K562 (cell line): ENCODE measurements around the gene PCBP2. TPM values are rescaled to one million over a fixed set of nuclear protein-coding genes. Genes with fewer than 3 reads are reported as not detected.

Experiments
- ARID2 ChIP-seq: fragments of 450-650 bp; IDR thresholded peaks from 2 replicates; pipeline ENCODE4 v1.6.1; 2017; ENCODE audit warnings: antibody characterized with exemption, mild to moderate bottlenecking
- DIDO1 ChIP-seq: fragments of 450-650 bp; IDR thresholded peaks from 2 replicates; pipeline ENCODE4 v1.6.1; 2016; ENCODE audit warnings: low read depth, missing biosample characterization, missing genetic modification characterization
- EHMT2 ChIP-seq: fragments of 450-650 bp; IDR thresholded peaks from 2 replicates; pipeline ENCODE4 v1.6.1; 2018; ENCODE audit warnings: antibody characterized with exemption
- EP400 ChIP-seq: fragments of 450-650 bp; IDR thresholded peaks from 2 replicates; pipeline ENCODE4 v1.6.1; 2017; ENCODE audit warnings: antibody characterized with exemption, mild to moderate bottlenecking, moderate library complexity
- FOSL1 ChIP-seq: fragments of 200-800 bp; sonication (Bioruptor generic); conservative IDR thresholded peaks from 2 replicates; pipeline ENCODE4 v1.6.1; 2016; ENCODE audit warnings: missing genetic modification characterization, missing compliant biosample characterization
- HCFC1 ChIP-seq: IDR thresholded peaks from 2 replicates; pipeline ENCODE4 v1.6.1; 2012; ENCODE audit warnings: low read depth, low read length, improper control_type of control experiment
- HMG20B ChIP-seq: fragments of 250-450 bp; sonication (Bioruptor Pico); IDR thresholded peaks from 2 replicates; pipeline ENCODE4 v1.5.0; 2021; ENCODE audit warnings: mild to moderate bottlenecking
- NFE2 ChIP-seq: IDR thresholded peaks from 2 replicates; pipeline ENCODE4 v1.6.1; 2014; ENCODE audit warnings: antibody characterized with exemption, low read depth
- YBX1 ChIP-seq: fragments of 450-650 bp; IDR thresholded peaks from 2 replicates; pipeline ENCODE4 v1.7.1; 2016; ENCODE audit warnings: mild to moderate bottlenecking
- ZMIZ1 ChIP-seq, 2 experiments: fragments of 150-350 bp in 1 of 2; IDR thresholded peaks; 2 replicates each; pipeline ENCODE4 v1.6.1; 2012 to 2016; ENCODE audit warnings: low read depth in 2 of 2, low read length in 2 of 2, mild to moderate bottlenecking in 1 of 2, moderate library complexity in 1 of 2
- ZNF239 ChIP-seq: fragments of 250-450 bp; sonication (Bioruptor Pico); IDR thresholded peaks from 2 replicates; pipeline ENCODE4 v1.4.0; 2020; ENCODE audit warnings: mild to moderate bottlenecking
- ZNF431 ChIP-seq: sonication (generic); formaldehyde crosslinking; IDR thresholded peaks from 2 replicates; pipeline ENCODE4 v1.8.0; 2022; ENCODE audit warnings: mild to moderate bottlenecking, missing genetic modification reagents
- ZNF449 ChIP-seq: fragments of 250-450 bp; sonication (Bioruptor Pico); IDR thresholded peaks from 2 replicates; pipeline ENCODE4 v1.8.0; 2022; ENCODE audit warnings: moderate library complexity, mild to moderate bottlenecking, inconsistent platforms
- ZNF644 ChIP-seq: fragments of 200-800 bp; sonication (Bioruptor generic); IDR thresholded peaks from 2 replicates; pipeline ENCODE4 v1.6.1; 2016; ENCODE audit warnings: low read depth, missing genetic modification characterization, missing compliant biosample characterization
- polyA plus RNA-seq, 8 experiments: library from polyadenylated mRNA; depleted of rRNA in 4 of 8; stranded (reverse) in 5 of 8; unstranded in 3 of 8; fragments of >200 nt; fragmentation: Nextera tagmentation in 2 of 8; fragmentation: Illumina TruSeq in 1 of 8; extraction: Ambion mirVana in 2 of 8; extraction: Trizol in 1 of 8; gene quantifications; 2 replicates each; pipeline versions ENCODE4 v1.2.1 to v1.2.3, GENCODE V29; 2011 to 2014; ENCODE audit warnings: inconsistent platforms in 1 of 8, missing spikeins in 1 of 8
- total RNA-seq, 7 experiments: library from RNA; depleted of rRNA in 6 of 7; stranded (reverse); fragments of >200 nt in 6 of 7; fragmentation: Illumina TruSeq in 2 of 7; extraction: Trizol in 2 of 7; gene quantifications; 2 replicates each; pipeline versions ENCODE4 v1.2.1 to v1.2.3, GENCODE V29; 2011 to 2021; ENCODE audit warnings: low replicate concordance in 1 of 7
- TF ChIP-seq, protein P1 (sequence below): sonication (generic); formaldehyde crosslinking; IDR thresholded peaks from 2 replicates; pipeline ENCODE4 v1.8.0; 2022; ENCODE audit warnings: mild to moderate bottlenecking, missing genetic modification reagents
- TF ChIP-seq, protein P2 (sequence below), 2 experiments: IDR thresholded peaks; 2 replicates each; pipeline ENCODE4 v1.6.1; 2011; ENCODE audit warnings: borderline replicate concordance in 1 of 2, control low read depth in 1 of 2, low read depth in 1 of 2, low read length in 1 of 2, mild to moderate bottlenecking in 1 of 2, mixed read lengths in 1 of 2, moderate library complexity in 1 of 2; ENCODE audit not compliant: insufficient read depth in 1 of 2, insufficient read length in 1 of 2, poor library complexity in 1 of 2, severe bottlenecking in 1 of 2; ENCODE audit errors: extremely low read depth in 1 of 2
- TF ChIP-seq, protein P3 (sequence below): fragments of 250-450 bp; sonication (Bioruptor Pico); IDR thresholded peaks from 2 replicates; pipeline ENCODE4 v1.5.1; 2021; ENCODE audit warnings: mild to moderate bottlenecking

PCBP2 gene
- total and polyA plus RNA-seq, 9 of the 15 experiments (the other 6 are each of a cell fraction or from before 2014, with no cell fraction given): 137 to 831 (median 328) TPM

DNA sequence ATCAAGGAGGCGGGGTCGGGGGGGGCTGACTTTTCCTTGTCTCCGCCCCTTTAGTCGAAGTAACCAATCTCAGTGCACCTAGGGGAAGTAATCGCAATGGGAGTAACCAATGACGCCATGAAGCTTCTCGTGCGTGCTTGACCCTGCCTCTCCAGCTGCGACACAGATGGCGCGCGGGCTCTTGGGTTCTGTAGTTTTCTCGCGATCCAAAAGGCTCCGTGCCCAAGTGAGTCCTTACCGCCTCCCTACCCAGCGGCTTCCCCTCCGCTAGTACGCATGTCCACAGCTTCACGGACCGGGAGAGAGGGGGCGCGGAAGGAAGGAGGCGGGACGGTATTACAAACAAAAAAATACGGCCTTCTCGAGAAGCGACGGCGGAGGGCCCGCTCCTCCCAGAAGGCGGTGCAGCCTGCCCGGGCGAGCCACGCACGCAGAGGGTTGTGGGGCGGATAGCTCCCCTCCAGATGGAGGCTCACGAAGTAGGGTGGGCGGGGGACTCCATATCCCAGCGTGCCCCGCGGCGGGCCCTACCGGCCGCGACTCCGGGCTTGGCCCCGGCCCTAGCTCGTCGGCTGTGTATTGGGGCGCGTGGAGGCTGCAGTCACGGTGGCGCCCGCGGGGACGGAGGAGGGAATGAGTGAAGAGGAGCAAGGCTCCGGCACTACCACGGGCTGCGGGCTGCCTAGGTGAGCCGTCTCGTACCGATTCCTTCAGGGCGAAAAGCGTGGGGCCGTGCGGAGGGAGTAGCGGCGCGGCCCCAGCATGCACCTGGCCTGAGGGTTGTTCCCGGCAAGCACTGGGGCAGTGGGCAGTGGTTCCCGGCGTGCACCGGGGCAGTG, 49.1 kb downstream of the PCBP2 start, which contains the start of gene TARBP2 (continued):
- TF ChIP-seq FOSL1 (tag): peak; percentile 45; the same call in 1 of the 2 replicates
- no peak for TF ChIP-seq HMG20B (CRISPR knock-in tag)
- peak; percentile 88 for TF ChIP-seq ZNF644
- TF ChIP-seq ZNF239 (CRISPR knock-in tag): peak; percentile 49
- TF ChIP-seq, protein P1, sequence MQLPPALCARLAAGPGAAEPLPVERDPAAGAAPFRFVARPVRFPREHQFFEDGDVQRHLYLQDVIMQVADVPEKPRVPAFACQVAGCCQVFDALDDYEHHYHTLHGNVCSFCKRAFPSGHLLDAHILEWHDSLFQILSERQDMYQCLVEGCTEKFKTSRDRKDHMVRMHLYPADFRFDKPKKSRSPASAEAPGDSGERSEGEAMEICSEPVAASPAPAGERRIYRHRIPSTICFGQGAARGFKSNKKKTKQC (CRISPR knock-in tag): peak; percentile 73
- peak; percentile 84; the same call in 1 of the 2 replicates for TF ChIP-seq ZNF449 (CRISPR knock-in tag)
- TF ChIP-seq, protein P2, sequence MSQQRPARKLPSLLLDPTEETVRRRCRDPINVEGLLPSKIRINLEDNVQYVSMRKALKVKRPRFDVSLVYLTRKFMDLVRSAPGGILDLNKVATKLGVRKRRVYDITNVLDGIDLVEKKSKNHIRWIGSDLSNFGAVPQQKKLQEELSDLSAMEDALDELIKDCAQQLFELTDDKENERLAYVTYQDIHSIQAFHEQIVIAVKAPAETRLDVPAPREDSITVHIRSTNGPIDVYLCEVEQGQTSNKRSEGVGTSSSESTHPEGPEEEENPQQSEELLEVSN (IDR thresholded peaks at IDR 0.05; ENCODE audit: borderline replicate concordance in 1 of 2, extremely low read depth in 1 of 2, insufficient read depth in 1 of 2, insufficient read length in 1 of 2, low read depth in 1 of 2, low read length in 1 of 2, poor library complexity in 1 of 2, severe bottlenecking in 1 of 2): peak; percentile 51 to 67
- no peak for TF ChIP-seq YBX1
- peak; percentile 50; the same call in 1 of the 2 replicates for TF ChIP-seq ZNF431 (CRISPR knock-in tag)
- 0 out of 4 replicates have a peak, but pooled peaks of 1 of the 2 experiments have one; percentile 11 for TF ChIP-seq ZMIZ1 (IDR thresholded peaks at IDR 0.05; ENCODE audit: low read depth in 2 of 2, low read length in 2 of 2)
- TF ChIP-seq EP400: peak; percentile 99
- peak; percentile 90 for TF ChIP-seq HCFC1
- no peak for TF ChIP-seq ARID2
- TF ChIP-seq, protein P3, sequence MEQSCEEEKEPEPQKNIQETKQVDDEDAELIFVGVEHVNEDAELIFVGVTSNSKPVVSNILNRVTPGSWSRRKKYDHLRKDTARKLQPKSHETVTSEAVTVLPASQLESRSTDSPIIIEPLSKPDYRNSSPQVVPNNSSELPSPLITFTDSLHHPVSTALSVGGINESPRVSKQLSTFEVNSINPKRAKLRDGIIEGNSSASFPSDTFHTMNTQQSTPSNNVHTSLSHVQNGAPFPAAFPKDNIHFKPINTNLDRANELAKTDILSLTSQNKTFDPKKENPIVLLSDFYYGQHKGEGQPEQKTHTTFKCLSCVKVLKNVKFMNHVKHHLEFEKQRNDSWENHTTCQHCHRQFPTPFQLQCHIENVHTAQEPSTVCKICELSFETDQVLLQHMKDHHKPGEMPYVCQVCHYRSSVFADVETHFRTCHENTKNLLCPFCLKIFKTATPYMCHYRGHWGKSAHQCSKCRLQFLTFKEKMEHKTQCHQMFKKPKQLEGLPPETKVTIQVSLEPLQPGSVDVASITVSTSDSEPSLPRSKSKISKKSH (CRISPR knock-in tag): no peak
- no peak for TF ChIP-seq EHMT2
- peak; percentile 81 for TF ChIP-seq DIDO1 (tag)
- TF ChIP-seq NFE2: no peak
